Spinal cord (tissue), 10 donors: ENCODE results near the gene LRRC27. TPM values are rescaled to one million over a fixed set of nuclear protein-coding genes. Genes with fewer than 3 reads are reported as not detected.

ENCODE experiments used
- DNase-seq, 6 donors: peaks; one replicate each; pipeline versions ENCODE4 v3.0.0 to v3.0.0-alpha.2; 2013 to 2015; ENCODE audit warnings: low spot score in 6 of 6, low read depth in 4 of 6
- H3K27ac ChIP-seq: one replicate; pipeline ENCODE4 v1.5.1; 2013; ENCODE audit warnings: low read depth, low read length, control low read depth
- H3K27me3 ChIP-seq: one replicate; pipeline ENCODE4 v1.6.1; 2013; ENCODE audit warnings: low read length; ENCODE audit not compliant: control insufficient read depth, insufficient read depth
- H3K36me3 ChIP-seq: one replicate; pipeline ENCODE4 v1.6.1; 2013; ENCODE audit warnings: low read length; ENCODE audit not compliant: control insufficient read depth, insufficient read depth
- H3K4me1 ChIP-seq: one replicate; pipeline ENCODE4 v1.6.1; 2013; ENCODE audit warnings: low read length; ENCODE audit not compliant: control insufficient read depth, insufficient read depth
- H3K4me3 ChIP-seq: one replicate; pipeline ENCODE4 v1.5.1; 2013; ENCODE audit warnings: low read depth, low read length, control low read depth
- H3K9me3 ChIP-seq: one replicate; pipeline ENCODE4 v1.6.1; 2013; ENCODE audit warnings: low read length; ENCODE audit not compliant: control insufficient read depth, insufficient read depth
- WGBS: methylation state at CpG from one replicate; pipeline ENCODE4 v1.1.5; 2013; ENCODE audit warnings: missing lambda C conversion rate; ENCODE audit not compliant: insufficient coverage; 5-methylcytosine and 5-hydroxymethylcytosine counted together
- polyA plus RNA-seq, 2 donors: library from polyadenylated mRNA; unstranded; fragments of 120-200 nt; gene quantifications; one replicate each; pipeline ENCODE4 v1.2.1, GENCODE V29; 2013; ENCODE audit not compliant: insufficient read length in 2 of 2
- total RNA-seq, 2 donors: library from RNA; depleted of rRNA in 1 of 2; stranded (reverse); fragments of 120-200 nt in 1 of 2; fragments of >200 nt in 1 of 2; gene quantifications; one replicate each; pipeline versions ENCODE4 v1.2.3 to v1.2.4, GENCODE V29; 2013 to 2014
- donor health status: healthy.

LRRC27 gene
- total and polyA plus RNA-seq, 4 donors = 19.5 to 31.2 (median 26.5) TPM

GRCh38 chr10:132415956-132416355, 84.0 kb downstream of the LRRC27 start:
- no peak for DNase-seq
- H3K27ac ChIP-seq = no peak overlapping the region
- WGBS = 93% methylated on average over 18 of the region's 22 CpGs
- peaks cover 69% of the 10 kb centered on the region for H3K36me3 ChIP-seq
- H3K9me3 ChIP-seq = no peaks in the 10 kb centered on the region
- no peaks in the 10 kb centered on the region for H3K27me3 ChIP-seq
- peaks cover 72% of the 10 kb centered on the region for H3K4me1 ChIP-seq
- no peak overlapping the region for H3K4me3 ChIP-seq

DNA sequence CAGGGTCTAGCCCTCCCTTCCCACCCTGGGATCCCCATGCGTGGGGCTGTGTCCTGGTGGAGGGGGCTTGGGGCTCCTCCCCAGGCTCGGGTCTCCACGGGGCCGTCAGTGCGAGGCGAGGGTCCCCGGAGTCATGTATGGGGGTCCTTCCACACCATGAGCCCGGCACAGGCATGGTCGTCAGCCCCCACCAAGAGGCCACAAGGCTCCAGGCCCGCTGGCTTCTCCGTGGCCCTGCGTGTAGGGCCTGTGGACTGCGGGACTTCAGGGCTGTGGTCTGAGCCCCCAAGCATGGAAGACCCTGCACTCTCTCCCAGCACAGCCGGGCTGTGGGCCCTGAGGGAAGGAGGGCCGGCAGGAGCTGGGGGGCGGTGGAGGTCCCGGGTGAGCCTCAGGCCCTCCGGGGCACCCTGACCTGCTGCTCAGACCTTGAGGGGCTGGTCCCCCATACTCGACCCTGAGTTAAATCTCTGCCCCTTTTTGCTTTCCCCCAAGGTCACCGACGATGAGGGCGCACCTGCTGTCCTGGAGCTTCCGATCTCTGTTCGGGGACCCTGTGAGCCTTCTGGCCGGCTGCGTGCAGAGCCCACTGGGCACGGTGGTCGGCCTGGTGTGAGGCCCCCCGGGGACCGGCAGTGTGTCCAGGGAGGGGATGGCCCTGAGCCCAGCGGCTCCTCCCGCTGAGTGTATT, 84.7 kb downstream of the LRRC27 start:
- no peak for DNase-seq
- Histone ChIP-seq H3K27me3 (no peaks in the 10 kb centered on the region), H3K4me3 (no peak overlapping the region), H3K9me3 (no peaks in the 10 kb centered on the region), H3K36me3 (peaks cover 67% of the 10 kb centered on the region), H3K4me1 (peaks cover 72% of the 10 kb centered on the region), H3K27ac (no peak overlapping the region)
- 89% methylated on average over 28 of the region's 32 CpGs for WGBS

- Histone ChIP-seq H3K4me3 (no peak overlapping the region), H3K27ac (no peak overlapping the region), H3K36me3 (peaks cover 69% of the 10 kb centered on the region), H3K9me3 (no peaks in the 10 kb centered on the region), H3K4me1 (peaks cover 72% of the 10 kb centered on the region), H3K27me3 (no peaks in the 10 kb centered on the region)
- DNase-seq = no peak
- WGBS = 79% methylated on average over 25 of the region's 26 CpGs
Observed at GRCh38 chr10:132417257-132417910, 85.4 kb downstream of the LRRC27 start.

DNA sequence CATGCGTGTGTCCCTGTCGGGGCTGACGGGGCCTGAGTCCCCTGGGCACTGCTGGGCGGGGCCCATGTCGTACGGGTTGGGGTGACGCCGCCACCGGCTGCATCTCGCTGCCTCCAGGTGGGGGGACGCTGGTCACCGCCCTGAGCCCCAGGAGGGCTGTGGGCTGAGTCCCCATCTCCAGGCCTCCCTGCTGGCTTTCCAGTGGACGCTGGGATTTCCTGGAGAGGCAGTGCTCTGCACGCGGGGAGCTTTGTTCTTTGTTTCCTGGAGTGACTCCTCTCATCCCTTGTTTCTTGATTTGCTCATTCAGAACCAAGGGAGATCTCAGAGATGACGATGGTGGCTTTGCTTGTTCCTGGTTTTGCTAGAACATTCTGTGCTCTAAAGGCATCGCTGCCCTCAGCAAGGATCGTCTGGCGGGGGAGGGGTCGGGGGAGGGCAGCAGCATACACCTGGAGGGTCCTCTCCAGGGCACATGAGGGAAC, 86.0 kb downstream of the LRRC27 start:
- H3K27ac ChIP-seq = no peak overlapping the region
- peaks cover 66% of the 10 kb centered on the region for H3K36me3 ChIP-seq
- peaks cover 69% of the 10 kb centered on the region for H3K4me1 ChIP-seq
- no peak overlapping the region for H3K4me3 ChIP-seq
- no peaks in the 10 kb centered on the region for H3K9me3 ChIP-seq
- WGBS = 58% methylated on average over 20 of the region's 20 CpGs
- DNase-seq = no peak
- no peaks in the 10 kb centered on the region for H3K27me3 ChIP-seq

DNA sequence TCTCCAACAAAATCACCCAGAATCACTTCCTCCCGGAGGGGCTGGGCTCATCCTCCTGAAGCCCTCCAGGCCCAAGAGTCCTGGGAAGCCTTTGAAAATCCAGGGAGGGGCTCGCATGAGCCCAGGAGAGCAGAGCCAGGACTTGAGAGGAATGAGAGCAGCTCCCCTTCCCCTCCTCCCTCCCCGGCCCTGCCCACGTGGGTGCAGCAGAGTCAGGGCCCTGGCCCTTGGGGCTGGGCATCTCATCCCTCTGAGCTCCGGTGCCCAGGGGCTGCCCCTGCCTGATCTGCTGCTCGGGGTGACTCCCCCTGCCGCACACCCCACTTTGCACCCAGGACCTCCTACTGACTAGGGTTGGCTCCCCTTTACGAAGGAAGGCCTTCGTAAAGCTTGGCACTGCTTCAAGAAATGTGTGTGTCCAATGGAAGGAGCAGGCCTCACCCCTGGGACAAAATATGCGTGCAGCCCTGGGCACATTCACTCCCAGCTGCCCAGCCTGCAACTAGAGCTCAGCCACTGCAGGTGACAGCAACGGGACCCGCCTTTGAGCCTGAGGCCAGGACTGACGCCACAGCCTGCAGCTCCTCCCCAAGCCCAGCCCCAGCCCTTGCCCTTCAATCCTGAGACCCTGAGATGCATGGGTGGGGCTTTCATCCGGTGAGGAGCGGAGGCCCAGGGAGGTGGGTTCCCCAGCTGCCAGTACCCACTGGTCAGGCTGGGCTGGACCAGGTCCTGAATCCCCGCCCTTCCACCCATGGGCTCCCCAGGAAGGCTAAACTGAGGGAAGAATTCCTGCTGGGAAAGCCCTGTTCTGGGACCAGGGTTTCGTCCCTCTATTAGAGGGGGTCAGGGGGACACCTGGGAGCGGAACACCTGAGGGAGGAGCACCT, 86.8 kb downstream of the LRRC27 start:
- H3K4me3 ChIP-seq = no peak overlapping the region
- H3K36me3 ChIP-seq = peaks cover 60% of the 10 kb centered on the region
- peaks cover 69% of the 10 kb centered on the region for H3K4me1 ChIP-seq
- no peaks in the 10 kb centered on the region for H3K27me3 ChIP-seq
- whole genome bisulfite sequencing = 58% methylated on average over 15 of the region's 18 CpGs
- H3K27ac ChIP-seq = no peak overlapping the region
- no peaks in the 10 kb centered on the region for H3K9me3 ChIP-seq
- DNase-seq = no peak

DNA sequence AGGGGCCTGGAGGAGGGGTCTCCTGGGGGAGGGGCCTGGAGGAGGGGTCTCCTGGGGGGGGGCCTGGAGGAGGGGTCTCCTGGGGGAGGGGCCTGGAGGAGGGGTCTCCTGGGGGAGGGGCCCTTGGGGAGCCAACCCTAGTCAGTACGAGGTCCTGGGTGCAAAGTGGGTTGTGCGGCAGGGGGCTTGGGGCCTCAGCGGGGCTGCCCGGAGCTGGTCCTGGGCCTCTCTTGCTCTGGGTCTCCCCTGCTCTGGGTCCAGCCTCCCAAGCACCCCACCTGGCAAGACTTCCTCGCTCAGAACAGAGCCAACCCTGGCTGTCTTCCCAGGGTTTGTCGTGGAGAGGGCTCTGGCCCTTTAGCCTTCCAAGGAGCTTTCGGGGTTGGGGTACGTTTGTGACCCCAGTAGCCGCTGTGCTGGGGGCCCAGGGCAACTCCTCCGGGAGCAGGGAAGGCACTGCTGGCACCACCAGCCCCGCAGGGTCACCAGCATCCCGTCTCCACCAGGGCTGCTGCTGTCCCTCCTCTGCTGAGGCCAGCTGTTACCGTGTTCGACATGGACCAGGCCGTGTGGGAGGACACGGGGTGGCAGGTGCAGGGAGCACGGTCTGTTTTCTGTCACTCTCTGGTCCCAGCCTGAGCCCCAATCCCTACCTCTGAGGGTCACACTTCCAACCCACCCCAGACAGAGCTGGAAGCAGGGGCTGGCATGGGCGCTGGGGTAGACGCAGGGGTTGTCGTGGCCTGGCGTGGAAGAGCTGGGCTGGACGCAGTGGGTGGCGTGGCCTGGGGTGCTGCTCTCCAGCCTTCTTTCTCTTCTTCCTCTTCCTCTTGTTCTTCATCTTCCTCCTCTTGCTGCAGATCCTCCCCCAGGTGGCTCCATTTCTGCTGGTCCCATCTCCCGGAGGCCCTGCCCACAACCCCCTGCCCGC, 87.8 kb downstream of the LRRC27 start:
- Histone ChIP-seq H3K36me3 (peaks cover 60% of the 10 kb centered on the region), H3K4me3 (no peak overlapping the region), H3K27ac (no peak overlapping the region), H3K27me3 (no peaks in the 10 kb centered on the region), H3K9me3 (no peaks in the 10 kb centered on the region), H3K4me1 (peaks cover 65% of the 10 kb centered on the region)
- no peak for DNase-seq
- 81% methylated on average over 20 of the region's 25 CpGs for WGBS

GRCh38 chr10:132420469-132420980, 88.5 kb downstream of the LRRC27 start:
- 78% methylated on average over 5 of the region's 8 CpGs for WGBS
- no peak overlapping the region for H3K27ac ChIP-seq
- peaks cover 53% of the 10 kb centered on the region for H3K36me3 ChIP-seq
- H3K27me3 ChIP-seq = no peaks in the 10 kb centered on the region
- peaks cover 67% of the 10 kb centered on the region for H3K4me1 ChIP-seq
- DNase-seq = no peak
- no peaks in the 10 kb centered on the region for H3K9me3 ChIP-seq
- no peak overlapping the region for H3K4me3 ChIP-seq

DNA sequence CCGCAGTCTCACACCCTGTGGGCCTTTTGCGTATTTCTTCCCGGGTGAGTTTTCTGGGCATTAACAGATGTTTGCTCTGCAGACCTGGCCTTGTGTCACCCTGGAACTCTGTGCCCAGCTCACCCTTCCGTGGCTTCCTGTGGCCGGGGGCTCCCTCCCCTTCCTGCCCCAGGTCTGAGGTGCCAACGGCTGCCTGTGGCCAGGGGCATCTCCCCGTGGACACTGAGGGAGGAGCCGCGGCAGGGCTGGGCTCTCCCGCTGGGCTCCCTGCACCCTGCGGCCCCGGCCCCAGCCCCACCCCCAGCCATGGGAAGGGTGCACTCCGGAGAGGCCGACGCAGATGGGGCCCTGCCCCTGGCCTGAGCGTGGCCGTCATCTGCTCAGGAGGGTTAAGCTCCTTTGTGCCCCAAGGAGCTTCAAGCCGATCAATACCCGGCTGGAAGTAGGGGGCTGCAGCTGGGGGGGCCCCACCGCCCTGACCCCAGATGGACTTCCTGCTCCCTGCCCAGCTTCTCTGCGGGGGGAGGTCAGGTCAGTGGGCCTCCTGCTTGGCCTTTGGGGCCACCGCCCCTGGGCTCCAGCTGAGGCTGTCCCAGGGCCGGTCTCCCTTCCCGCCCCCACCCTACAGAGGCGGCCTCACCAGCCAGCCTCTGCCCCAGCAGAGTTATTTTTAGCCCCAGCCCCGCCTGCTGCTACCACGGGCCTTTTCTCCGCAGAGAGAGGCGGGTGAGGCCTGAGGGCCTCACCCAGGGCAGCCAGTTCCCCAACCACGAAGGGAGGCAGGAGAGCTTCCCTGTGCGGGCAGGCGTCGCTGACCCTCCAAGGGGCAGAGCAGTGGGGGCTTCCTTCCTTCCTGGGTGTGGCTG, 89.2 kb downstream of the LRRC27 start:
- peak overlapping the region; percentile 64 for H3K27ac ChIP-seq
- peaks cover 47% of the 10 kb centered on the region for H3K36me3 ChIP-seq
- H3K9me3 ChIP-seq = no peaks in the 10 kb centered on the region
- H3K4me1 ChIP-seq = peaks cover 74% of the 10 kb centered on the region
- H3K4me3 ChIP-seq = no peak overlapping the region
- 44% methylated on average over 33 of the region's 33 CpGs for WGBS
- H3K27me3 ChIP-seq = no peaks in the 10 kb centered on the region
- no peak for DNase-seq
